ENCODE results near the gene GLI3. TPM values are rescaled to one million over a fixed set of nuclear protein-coding genes. Genes with fewer than 3 reads are reported as not detected.

Gene GLI3
- total and polyA plus RNA-seq, 4 donors = 0.50 to 34.9 (median 11.3) TPM

DNA sequence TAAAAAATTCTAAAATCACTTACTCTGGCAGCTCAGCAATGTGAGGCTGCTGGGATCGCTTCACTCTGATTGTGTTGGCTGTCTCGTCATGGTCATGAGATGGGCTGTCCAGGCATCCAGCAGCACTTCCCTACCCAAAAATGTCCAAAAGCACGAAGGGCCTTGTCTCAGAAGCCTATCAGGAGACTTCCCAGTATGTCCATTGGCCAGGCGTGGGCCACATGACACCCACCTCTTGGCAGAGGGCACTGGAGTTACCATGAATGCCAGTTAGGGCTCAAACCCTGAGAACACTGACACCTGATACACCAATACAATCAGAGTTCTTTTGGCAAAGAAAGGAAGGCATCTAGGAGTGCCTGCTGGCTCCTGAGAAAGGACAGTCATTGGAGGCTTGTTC is 27.0 kb upstream of the GLI3 start:
- H3K36me3 ChIP-seq (ENCODE audit: control insufficient read depth in 1 of 2, insufficient read depth in 2 of 2, low read length in 1 of 2) = no peaks in the 10 kb centered on the region
- H3K9me3 ChIP-seq (ENCODE audit: control insufficient read depth, low read length) = no peaks in the 10 kb centered on the region
- intact Hi-C loops (cut with DNase I) = no loop called here
- H3K27ac ChIP-seq (ENCODE audit: low read depth in 1 of 2, low read length in 2 of 2) = no peak overlapping the region
- no peaks in the 10 kb centered on the region for H3K4me1 ChIP-seq (ENCODE audit: control insufficient read depth in 1 of 2, insufficient read depth in 2 of 2, low read length in 2 of 2)
- WGBS, 2 donors = 93 to 94% methylated on average over 4 of the region's 4 CpGs
- no peak for DNase-seq
- H3K4me3 ChIP-seq (ENCODE audit: low read length in 2 of 2) = no peak overlapping the region
- ATAC-seq (ENCODE audit: low FRiP score) = peak; percentile 69
- no peaks in the 10 kb centered on the region for H3K27me3 ChIP-seq (ENCODE audit: control insufficient read depth in 1 of 2, insufficient read depth in 2 of 2, low read length in 1 of 2)

DNA sequence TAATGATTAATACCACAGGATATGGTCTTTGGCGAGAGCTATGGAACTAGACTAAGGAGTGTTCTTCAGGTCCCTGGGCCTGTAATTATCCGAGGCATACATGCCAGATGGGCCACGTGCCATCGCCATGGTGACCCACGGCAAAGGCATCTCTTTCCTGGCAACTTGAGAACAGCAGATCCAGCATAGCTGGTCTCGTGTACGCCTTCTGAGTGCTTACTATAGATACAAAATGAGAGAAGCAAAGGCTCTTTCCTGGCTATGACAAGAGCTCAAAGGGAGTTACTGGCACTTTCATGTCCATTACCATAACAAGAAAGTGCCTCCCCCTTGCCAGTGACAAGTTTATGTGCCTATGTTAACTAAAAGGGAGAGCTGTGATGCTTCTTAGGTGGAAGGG is 26.0 kb upstream of the GLI3 start:
- H3K4me1 ChIP-seq (ENCODE audit: control insufficient read depth in 1 of 2, insufficient read depth in 2 of 2, low read length in 2 of 2) = no peaks in the 10 kb centered on the region
- no peaks in the 10 kb centered on the region for H3K36me3 ChIP-seq (ENCODE audit: control insufficient read depth in 1 of 2, insufficient read depth in 2 of 2, low read length in 1 of 2)
- no peak overlapping the region for H3K27ac ChIP-seq (ENCODE audit: low read depth in 1 of 2, low read length in 2 of 2)
- ATAC-seq (ENCODE audit: low FRiP score) (peak; percentile 77), DNase-seq (peak; percentile 81 to 93)
- no peaks in the 10 kb centered on the region for H3K27me3 ChIP-seq (ENCODE audit: control insufficient read depth in 1 of 2, insufficient read depth in 2 of 2, low read length in 1 of 2)
- intact Hi-C loops (cut with DNase I) = no loop called here
- H3K4me3 ChIP-seq (ENCODE audit: low read length in 2 of 2) = no peak overlapping the region
- WGBS, 2 donors = 8 to 10% methylated on average over 7 of the region's 7 CpGs
- H3K9me3 ChIP-seq (ENCODE audit: control insufficient read depth, low read length) = no peaks in the 10 kb centered on the region

DNA sequence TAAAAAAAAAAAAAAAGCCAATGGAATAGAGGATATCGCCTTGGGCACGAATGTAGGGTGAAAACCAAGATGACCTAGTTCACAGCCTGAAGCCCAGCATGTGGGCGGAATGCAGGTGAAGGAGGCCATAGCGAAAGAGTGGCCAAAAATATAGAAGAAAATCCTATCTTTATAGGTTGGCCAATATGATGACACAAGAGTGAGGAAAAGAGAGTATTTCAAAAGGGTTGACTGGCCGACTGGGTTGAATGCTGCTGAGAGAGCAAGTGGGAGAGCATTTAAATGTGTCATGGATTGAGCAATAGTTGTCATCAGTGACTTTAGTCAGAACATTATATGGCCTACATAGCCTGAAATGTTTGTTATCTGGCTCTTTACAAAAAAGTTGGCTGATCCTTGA is 17.2 kb upstream of the GLI3 start:
- DNase-seq (no peak), ATAC-seq (ENCODE audit: low FRiP score) (peak; percentile 46)
- WGBS, 2 donors = 90 to 97% methylated on average over 5 of the region's 5 CpGs
- Histone ChIP-seq H3K4me3 (ENCODE audit: low read length in 2 of 2) (no peak overlapping the region), H3K27ac (ENCODE audit: low read depth in 1 of 2, low read length in 2 of 2) (no peak overlapping the region), H3K36me3 (ENCODE audit: control insufficient read depth in 1 of 2, insufficient read depth in 2 of 2, low read length in 1 of 2) (no peaks in the 10 kb centered on the region), H3K27me3 (ENCODE audit: control insufficient read depth in 1 of 2, insufficient read depth in 2 of 2, low read length in 1 of 2) (no peaks in the 10 kb centered on the region), H3K4me1 (ENCODE audit: control insufficient read depth in 1 of 2, insufficient read depth in 2 of 2, low read length in 2 of 2) (no peaks in the 10 kb centered on the region), H3K9me3 (ENCODE audit: control insufficient read depth, low read length) (no peaks in the 10 kb centered on the region)
- intact Hi-C loops (cut with DNase I) = loop anchor here in 1 of 2 donors (5.0 kb wide), 1 partner anchor 438 kb away; no protein-coding TSS in a partner anchor

DNA sequence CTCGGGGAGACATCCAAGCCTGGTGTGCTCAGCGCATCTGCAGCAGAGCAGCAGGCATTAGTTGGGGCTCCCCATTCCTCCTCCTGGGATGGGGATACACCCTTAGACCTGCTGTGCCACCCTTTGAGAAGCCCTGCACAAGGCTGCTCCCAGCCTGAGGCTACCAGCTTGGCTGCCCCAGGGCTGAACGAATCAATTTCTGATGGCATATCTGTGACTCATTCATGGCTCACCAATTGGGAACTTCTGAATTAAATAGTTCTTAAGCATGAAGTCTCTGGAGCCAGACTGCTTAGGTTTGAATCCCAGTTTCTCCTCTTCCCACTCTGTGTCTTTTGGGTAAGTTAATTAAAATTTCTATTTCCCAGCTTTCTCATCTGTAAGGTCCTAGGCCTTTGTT is 16.3 kb upstream of the GLI3 start:
- Histone ChIP-seq H3K27me3 (ENCODE audit: control insufficient read depth in 1 of 2, insufficient read depth in 2 of 2, low read length in 1 of 2) (no peaks in the 10 kb centered on the region), H3K9me3 (ENCODE audit: control insufficient read depth, low read length) (no peaks in the 10 kb centered on the region), H3K36me3 (ENCODE audit: control insufficient read depth in 1 of 2, insufficient read depth in 2 of 2, low read length in 1 of 2) (no peaks in the 10 kb centered on the region), H3K4me3 (ENCODE audit: low read length in 2 of 2) (no peak overlapping the region), H3K27ac (ENCODE audit: low read depth in 1 of 2, low read length in 2 of 2) (no peak overlapping the region), H3K4me1 (ENCODE audit: control insufficient read depth in 1 of 2, insufficient read depth in 2 of 2, low read length in 2 of 2) (no peaks in the 10 kb centered on the region)
- intact Hi-C loops (cut with DNase I) = loop anchor here in 1 of 2 donors (5.0 kb wide), 1 partner anchor 439 kb away; no protein-coding TSS in a partner anchor
- ATAC-seq (ENCODE audit: low FRiP score) (no peak), DNase-seq (no peak)
- WGBS, 2 donors = 90 to 94% methylated on average over 3 of the region's 3 CpGs

- Histone ChIP-seq H3K4me3 (ENCODE audit: low read length in 2 of 2) (no peak overlapping the region), H3K4me1 (ENCODE audit: control insufficient read depth in 1 of 2, insufficient read depth in 2 of 2, low read length in 2 of 2) (no peaks in the 10 kb centered on the region), H3K27ac (ENCODE audit: low read depth in 1 of 2, low read length in 2 of 2) (no peak overlapping the region), H3K27me3 (ENCODE audit: control insufficient read depth in 1 of 2, insufficient read depth in 2 of 2, low read length in 1 of 2) (no peaks in the 10 kb centered on the region), H3K36me3 (ENCODE audit: control insufficient read depth in 1 of 2, insufficient read depth in 2 of 2, low read length in 1 of 2) (no peaks in the 10 kb centered on the region), H3K9me3 (ENCODE audit: control insufficient read depth, low read length) (no peaks in the 10 kb centered on the region)
- 93% methylated on average over 2 of the region's 2 CpGs for WGBS, 2 donors
- DNase-seq = no peak
- intact Hi-C loops (cut with DNase I) = loop anchor here in 1 of 2 donors (5.0 kb wide), 1 partner anchor 442 kb away; no protein-coding TSS in a partner anchor
- ATAC-seq (ENCODE audit: low FRiP score) = no peak
Measured at GRCh38 chr7:42250411-42250810, 13.4 kb upstream of the GLI3 start.

DNA sequence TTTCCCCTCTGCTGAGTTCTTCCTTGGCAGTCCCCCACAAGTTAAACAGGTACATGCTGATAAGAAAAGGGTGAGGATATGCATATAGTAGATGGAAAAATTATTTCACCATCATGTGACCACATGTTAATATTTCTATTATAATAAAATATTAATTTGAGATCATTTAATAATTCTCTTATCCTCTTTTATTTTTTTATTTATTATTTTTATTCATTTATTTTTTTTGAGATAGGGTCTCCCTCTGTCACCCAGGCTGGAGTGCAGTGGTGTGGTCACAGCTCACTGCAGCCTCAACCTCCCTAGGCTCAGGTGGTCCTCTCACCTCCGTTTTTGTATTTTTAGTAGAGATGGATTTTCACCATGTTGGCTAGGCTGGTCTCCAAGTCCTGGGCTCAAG is 11.6 kb upstream of the GLI3 start:
- no peaks in the 10 kb centered on the region for H3K4me1 ChIP-seq (ENCODE audit: control insufficient read depth in 1 of 2, insufficient read depth in 2 of 2, low read length in 2 of 2)
- H3K27ac ChIP-seq (ENCODE audit: low read depth in 1 of 2, low read length in 2 of 2) = no peak overlapping the region
- H3K4me3 ChIP-seq (ENCODE audit: low read length in 2 of 2) = no peak overlapping the region
- DNase-seq (no peak), ATAC-seq (ENCODE audit: low FRiP score) (no peak)
- intact Hi-C loops (cut with DNase I) = no loop called here
- WGBS, 2 donors = 93 to 97% methylated on average over 1 of the region's 1 CpG
- no peaks in the 10 kb centered on the region for H3K27me3 ChIP-seq (ENCODE audit: control insufficient read depth in 1 of 2, insufficient read depth in 2 of 2, low read length in 1 of 2)
- no peaks in the 10 kb centered on the region for H3K9me3 ChIP-seq (ENCODE audit: control insufficient read depth, low read length)
- H3K36me3 ChIP-seq (ENCODE audit: control insufficient read depth in 1 of 2, insufficient read depth in 2 of 2, low read length in 1 of 2) = no peaks in the 10 kb centered on the region

- no peak for ATAC-seq (ENCODE audit: low FRiP score)
- Histone ChIP-seq H3K27me3 (ENCODE audit: control insufficient read depth in 1 of 2, insufficient read depth in 2 of 2, low read length in 1 of 2) (no peaks in the 10 kb centered on the region), H3K4me1 (ENCODE audit: control insufficient read depth in 1 of 2, insufficient read depth in 2 of 2, low read length in 2 of 2) (no peaks in the 10 kb centered on the region), H3K4me3 (ENCODE audit: low read length in 2 of 2) (no peak overlapping the region), H3K27ac (ENCODE audit: low read depth in 1 of 2, low read length in 2 of 2) (no peak overlapping the region), H3K36me3 (ENCODE audit: control insufficient read depth in 1 of 2, insufficient read depth in 2 of 2, low read length in 1 of 2) (no peaks in the 10 kb centered on the region), H3K9me3 (ENCODE audit: control insufficient read depth, low read length) (no peaks in the 10 kb centered on the region)
- no peak for DNase-seq
- intact Hi-C loops (cut with DNase I) = no loop called here
- 65 to 76% methylated on average over 5 of the region's 5 CpGs for WGBS, 2 donors
Measured at GRCh38 chr7:42247301-42247700, 10.3 kb upstream of the GLI3 start.

GRCh38 chr7:42244828-42245227 is 7.8 kb upstream of the GLI3 start:
- Histone ChIP-seq H3K4me3 (ENCODE audit: low read length in 2 of 2) (no peak overlapping the region), H3K36me3 (ENCODE audit: control insufficient read depth in 1 of 2, insufficient read depth in 2 of 2, low read length in 1 of 2) (no peaks in the 10 kb centered on the region), H3K27me3 (ENCODE audit: control insufficient read depth in 1 of 2, insufficient read depth in 2 of 2, low read length in 1 of 2) (no peaks in the 10 kb centered on the region), H3K27ac (ENCODE audit: low read depth in 1 of 2, low read length in 2 of 2) (no peak overlapping the region), H3K4me1 (ENCODE audit: control insufficient read depth in 1 of 2, insufficient read depth in 2 of 2, low read length in 2 of 2) (no peaks in the 10 kb centered on the region), H3K9me3 (ENCODE audit: control insufficient read depth, low read length) (no peaks in the 10 kb centered on the region)
- intact Hi-C loops (cut with DNase I) = no loop called here
- ATAC-seq (ENCODE audit: low FRiP score) (peak; percentile 78), DNase-seq (no peak)
- 7 to 11% methylated on average over 2 of the region's 2 CpGs for WGBS, 2 donors

GRCh38 chr7:42242381-42242780 is 5.4 kb upstream of the GLI3 start:
- intact Hi-C loops (cut with DNase I) = no loop called here
- H3K4me1 ChIP-seq (ENCODE audit: control insufficient read depth in 1 of 2, insufficient read depth in 2 of 2, low read length in 2 of 2) = no peaks in the 10 kb centered on the region
- DNase-seq (no peak), ATAC-seq (ENCODE audit: low FRiP score) (no peak)
- H3K27ac ChIP-seq (ENCODE audit: low read depth in 1 of 2, low read length in 2 of 2) = no peak overlapping the region
- H3K9me3 ChIP-seq (ENCODE audit: control insufficient read depth, low read length) = no peaks in the 10 kb centered on the region
- H3K27me3 ChIP-seq (ENCODE audit: control insufficient read depth in 1 of 2, insufficient read depth in 2 of 2, low read length in 1 of 2) = no peaks in the 10 kb centered on the region
- H3K4me3 ChIP-seq (ENCODE audit: low read length in 2 of 2) = no peak overlapping the region
- H3K36me3 ChIP-seq (ENCODE audit: control insufficient read depth in 1 of 2, insufficient read depth in 2 of 2, low read length in 1 of 2) = no peaks in the 10 kb centered on the region
- 88 to 93% methylated on average over 3 of the region's 3 CpGs for WGBS, 2 donors

Data from aorta (tissue), 5 donors.